Esophagus muscularis mucosa (tissue), 4 donors: Measurements from ENCODE around the gene SH2D5.

Source experiments
- CTCF ChIP-seq, 3 experiments: fragments of 200-600 bp in 2 of 3; fragments of 450-650 bp in 1 of 3; sonication (generic) in 2 of 3; IDR thresholded peaks; one replicate each; pipeline ENCODE4 v1.5.1; 2017 to 2019; ENCODE audit warnings: antibody characterized with exemption in 3 of 3, mild to moderate bottlenecking in 2 of 3, moderate library complexity in 1 of 3
- EP300 ChIP-seq: sonication (generic); formaldehyde crosslinking; IDR thresholded peaks from one replicate; pipeline ENCODE4 v1.6.1; 2017; ENCODE audit warnings: antibody characterized with exemption
- POLR2A ChIP-seq: fragments of 450-650 bp; IDR thresholded peaks from one replicate; pipeline ENCODE4 v1.6.1; 2017; ENCODE audit warnings: antibody characterized with exemption, moderate library complexity, mild to moderate bottlenecking, low read depth

GRCh38 chr1:20740781-20741180 lies 8.3 kb upstream of the SH2D5 start:
- TF ChIP-seq CTCF (IDR thresholded peaks at IDR 0.05) (no peak), POLR2A (no peak), EP300 (no peak)
